HEK293 (cell line): Measurements from ENCODE around the gene VPS13D.

Experiments used
- CTCF ChIA-PET: fragments of 350-600 bp; formaldehyde crosslinking; extraction: SDS; loops from one replicate; lab custom pipeline; 2021; ENCODE audit warnings: antibody characterized with exemption; lab: Yijun Ruan, JAX
- POLR2A ChIA-PET: fragments of 300-600 bp; formaldehyde crosslinking; extraction: SDS; loops from one replicate; lab custom pipeline; 2020; ENCODE audit warnings: antibody characterized with exemption, inconsistent platforms; lab: Yijun Ruan, JAX
- H3K27ac ChIP-seq: fragments of 200-500 bp; sonication (Bioruptor generic); 2 replicates; pipeline ENCODE4 v1.5.1; 2014; ENCODE audit warnings: low read depth, low read length, control low read depth, inconsistent platforms; ENCODE audit errors: extremely low read depth
- H3K36me3 ChIP-seq, 2 experiments: fragments of 200-500 bp in 1 of 2; sonication (Bioruptor generic) in 1 of 2; 1 replicate in 1 of 2; 2 replicates in 1 of 2; pipeline ENCODE4 v1.5.1; 2014 to 2017; ENCODE audit warnings: inconsistent platforms in 2 of 2, low read length in 2 of 2; ENCODE audit not compliant: control insufficient read depth in 2 of 2, insufficient read depth in 1 of 2
- H3K4me1 ChIP-seq: fragments of 200-500 bp; sonication (Bioruptor generic); 2 replicates; pipeline ENCODE4 v1.5.1; 2014; ENCODE audit warnings: mild to moderate bottlenecking, low read length, inconsistent platforms; ENCODE audit not compliant: control insufficient read depth, insufficient read depth
- H3K4me3 ChIP-seq: 2 replicates; pipeline ENCODE4 v1.5.1; 2011; ENCODE audit warnings: low read depth, mild to moderate bottlenecking, control low read depth, low read length, moderate library complexity
- H3K9me3 ChIP-seq: fragments of 200-500 bp; sonication (Bioruptor generic); 2 replicates; pipeline ENCODE4 v1.5.1; 2014; ENCODE audit warnings: low read depth, low read length, inconsistent platforms; ENCODE audit not compliant: control insufficient read depth, insufficient read depth
- GLI2 ChIP-seq: fragments of 450-650 bp; formaldehyde crosslinking; IDR thresholded peaks from 2 replicates; pipeline ENCODE4; 2017; ENCODE audit warnings: missing biosample characterization, missing genetic modification characterization, low read depth, borderline replicate concordance
- GLIS2 ChIP-seq: fragments of 450-650 bp; formaldehyde crosslinking; IDR thresholded peaks from 2 replicates; pipeline ENCODE4 v1.5.1; 2016; ENCODE audit warnings: missing biosample characterization, missing genetic modification characterization
- PRDM4 ChIP-seq: fragments of 450-650 bp; formaldehyde crosslinking; IDR thresholded peaks from 2 replicates; pipeline ENCODE4 v1.5.1; 2017; ENCODE audit warnings: missing biosample characterization, missing genetic modification characterization
- SETDB1 ChIP-seq: IDR thresholded peaks from one replicate; pipeline ENCODE4 v1.6.1; 2017; ENCODE audit warnings: mild to moderate bottlenecking, low read length, moderate library complexity, mixed read lengths; ENCODE audit not compliant: insufficient read length
- TSHZ1 ChIP-seq: fragments of 450-650 bp; formaldehyde crosslinking; IDR thresholded peaks from 2 replicates; pipeline ENCODE4 v1.5.1; 2016; ENCODE audit warnings: missing biosample characterization, missing genetic modification characterization, borderline replicate concordance
- ZNF311 ChIP-seq: fragments of 450-650 bp; formaldehyde crosslinking; IDR thresholded peaks from 2 replicates; pipeline ENCODE4 v1.5.1; 2017; ENCODE audit warnings: missing biosample characterization, missing genetic modification characterization, borderline replicate concordance
- ZNF324 ChIP-seq: fragments of 450-650 bp; formaldehyde crosslinking; IDR thresholded peaks from 2 replicates; pipeline ENCODE4 v1.5.1; 2016; ENCODE audit warnings: missing biosample characterization, missing genetic modification characterization
- ZNF335 ChIP-seq: fragments of 450-650 bp; formaldehyde crosslinking; conservative IDR thresholded peaks from 2 replicates; pipeline ENCODE4 v1.5.1; 2016; ENCODE audit warnings: missing biosample characterization, missing genetic modification characterization
- ZNF362 ChIP-seq: fragments of 450-650 bp; formaldehyde crosslinking; IDR thresholded peaks from 2 replicates; pipeline ENCODE4 v1.5.1; 2016; ENCODE audit warnings: missing biosample characterization, missing genetic modification characterization
- ZNF398 ChIP-seq: fragments of 450-650 bp; formaldehyde crosslinking; IDR thresholded peaks from 2 replicates; pipeline ENCODE4 v1.5.1; 2017; ENCODE audit warnings: missing biosample characterization, missing genetic modification characterization
- ZNF544 ChIP-seq: fragments of 450-650 bp; formaldehyde crosslinking; IDR thresholded peaks from 2 replicates; pipeline ENCODE4 v1.5.0; 2017; ENCODE audit warnings: missing biosample characterization, missing genetic modification characterization
- ZNF701 ChIP-seq: fragments of 450-650 bp; formaldehyde crosslinking; IDR thresholded peaks from 2 replicates; pipeline ENCODE4 v1.5.1; 2016; ENCODE audit warnings: missing biosample characterization, missing genetic modification characterization
- ZNF777 ChIP-seq: fragments of 450-650 bp; formaldehyde crosslinking; IDR thresholded peaks from 2 replicates; pipeline ENCODE4 v1.5.1; 2017; ENCODE audit warnings: missing biosample characterization, missing genetic modification characterization, borderline replicate concordance
- ZNF785 ChIP-seq: fragments of 450-650 bp; formaldehyde crosslinking; IDR thresholded peaks from 2 replicates; pipeline ENCODE4 v1.5.1; 2016; ENCODE audit warnings: missing biosample characterization, missing genetic modification characterization
- ZNF843 ChIP-seq: fragments of 450-650 bp; formaldehyde crosslinking; IDR thresholded peaks from 2 replicates; pipeline ENCODE4 v1.5.1; 2016; ENCODE audit warnings: missing biosample characterization, missing genetic modification characterization
- ZSCAN23 ChIP-seq: fragments of 450-650 bp; formaldehyde crosslinking; IDR thresholded peaks from 2 replicates; pipeline ENCODE4 v1.5.1; 2016; ENCODE audit warnings: missing biosample characterization, missing genetic modification characterization
- TF ChIP-seq, protein P1 (sequence below): fragments of 450-650 bp; formaldehyde crosslinking; IDR thresholded peaks from 2 replicates; pipeline ENCODE4 v1.5.1; 2017; ENCODE audit warnings: missing biosample characterization, missing genetic modification characterization
- TF ChIP-seq, protein P2 (sequence below): fragments of 450-650 bp; formaldehyde crosslinking; IDR thresholded peaks from 2 replicates; pipeline ENCODE4 v1.5.1; 2016; ENCODE audit warnings: missing biosample characterization, missing genetic modification characterization

The VPS13D gene

GRCh38 chr1:12527564-12527963 lies 297.7 kb downstream of the VPS13D start:
- Histone ChIP-seq H3K4me1 (0 out of 2 replicates have a peak, but pooled peaks cover 2% of the 10 kb centered on the region), H3K27ac (no peak overlapping the region), H3K36me3 (no peaks in the 10 kb centered on the region), H3K9me3 (no peaks in the 10 kb centered on the region), H3K4me3 (no peak overlapping the region)
- ChIA-PET POLR2A (no interaction called here), CTCF (no interaction called here)
- TF ChIP-seq ZNF311 (no peak), ZSCAN23 (tag by site-specific recombination) (no peak), ZNF777 (tag by site-specific recombination) (no peak), GLI2 (tag by site-specific recombination) (no peak), ZNF398 (tag by site-specific recombination) (no peak), TSHZ1 (tag by site-specific recombination) (no peak), PRDM4 (no peak), ZNF544 (no peak), ZNF362 (tag by site-specific recombination) (no peak), ZNF843 (tag by site-specific recombination) (no peak), GLIS2 (tag by site-specific recombination) (no peak), SETDB1 (no peak), ZNF324 (no peak), ZNF785 (tag by site-specific recombination) (no peak), ZNF335 (tag by site-specific recombination) (no peak), ZNF701 (no peak)
- TF ChIP-seq, protein P1, sequence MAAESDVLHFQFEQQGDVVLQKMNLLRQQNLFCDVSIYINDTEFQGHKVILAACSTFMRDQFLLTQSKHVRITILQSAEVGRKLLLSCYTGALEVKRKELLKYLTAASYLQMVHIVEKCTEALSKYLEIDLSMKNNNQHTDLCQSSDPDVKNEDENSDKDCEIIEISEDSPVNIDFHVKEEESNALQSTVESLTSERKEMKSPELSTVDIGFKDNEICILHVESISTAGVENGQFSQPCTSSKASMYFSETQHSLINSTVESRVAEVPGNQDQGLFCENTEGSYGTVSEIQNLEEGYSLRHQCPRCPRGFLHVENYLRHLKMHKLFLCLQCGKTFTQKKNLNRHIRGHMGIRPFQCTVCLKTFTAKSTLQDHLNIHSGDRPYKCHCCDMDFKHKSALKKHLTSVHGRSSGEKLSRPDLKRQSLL (tag by site-specific recombination) = no peak
- TF ChIP-seq, protein P2, sequence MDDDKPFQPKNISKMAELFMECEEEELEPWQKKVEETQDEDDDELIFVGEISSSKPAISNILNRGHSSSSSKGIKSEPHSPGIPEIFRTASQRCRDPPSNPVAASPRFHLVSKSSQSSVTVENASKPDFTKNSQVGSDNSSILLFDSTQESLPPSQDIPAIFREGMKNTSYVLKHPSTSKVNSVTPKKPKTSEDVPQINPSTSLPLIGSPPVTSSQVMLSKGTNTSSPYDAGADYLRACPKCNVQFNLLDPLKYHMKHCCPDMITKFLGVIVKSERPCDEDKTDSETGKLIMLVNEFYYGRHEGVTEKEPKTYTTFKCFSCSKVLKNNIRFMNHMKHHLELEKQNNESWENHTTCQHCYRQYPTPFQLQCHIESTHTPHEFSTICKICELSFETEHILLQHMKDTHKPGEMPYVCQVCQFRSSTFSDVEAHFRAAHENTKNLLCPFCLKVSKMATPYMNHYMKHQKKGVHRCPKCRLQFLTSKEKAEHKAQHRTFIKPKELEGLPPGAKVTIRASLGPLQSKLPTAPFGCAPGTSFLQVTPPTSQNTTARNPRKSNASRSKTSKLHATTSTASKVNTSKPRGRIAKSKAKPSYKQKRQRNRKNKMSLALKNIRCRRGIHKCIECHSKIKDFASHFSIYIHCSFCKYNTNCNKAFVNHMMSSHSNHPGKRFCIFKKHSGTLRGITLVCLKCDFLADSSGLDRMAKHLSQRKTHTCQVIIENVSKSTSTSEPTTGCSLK (tag by site-specific recombination) = no peak
